Hematopoietic multipotent progenitor cell treated with erythropoietin and hydrocortisone succinate and interleukin-3 and kit ligand, for 8 days (in vitro differentiated cells): ENCODE measurements around the gene CCND2.

Source experiments
- DNase-seq: peaks from one replicate; pipeline ENCODE4 v3.0.0-alpha.2; 2015

CCND2 gene

GRCh38 chr12:4277857-4278256 lies 4.3 kb downstream of the CCND2 start:
- no peak for DNase-seq

- DNase-seq: no peak
Measured at GRCh38 chr12:4278329-4279197, 5.0 kb downstream of the CCND2 start.

- DNase-seq: no peak
Measured at GRCh38 chr12:4279198-4279690, 5.7 kb downstream of the CCND2 start.

GRCh38 chr12:4280351-4281163 lies 7.0 kb downstream of the CCND2 start:
- no peak for DNase-seq

DNA sequence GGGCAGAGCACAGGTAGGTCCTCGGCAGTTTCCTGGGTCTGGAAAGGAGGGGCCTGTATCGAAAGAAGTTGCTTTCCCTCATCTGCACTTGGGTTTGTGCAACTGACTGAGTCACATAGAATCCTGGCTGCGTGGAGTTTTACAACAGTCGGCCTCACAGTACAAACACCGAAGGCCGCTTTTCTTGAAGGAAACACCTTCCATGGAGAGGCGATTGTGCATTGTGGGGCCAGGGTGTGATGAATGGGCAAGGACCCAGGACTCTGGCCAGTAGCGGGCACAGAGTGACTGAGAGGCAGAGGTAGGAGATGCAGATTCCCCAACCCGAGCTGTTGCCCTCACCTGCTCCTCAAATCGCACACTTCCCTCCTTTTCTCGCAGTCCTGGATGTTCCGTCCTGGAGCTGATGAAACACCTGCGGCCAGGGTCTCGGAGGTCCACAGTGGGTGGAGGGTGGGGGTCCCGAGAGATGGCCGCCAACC lies 7.7 kb downstream of the CCND2 start:
- DNase-seq: no peak

GRCh38 chr12:4282103-4282891 lies 8.7 kb downstream of the CCND2 start:
- DNase-seq: no peak

GRCh38 chr12:4282892-4283511 lies 9.4 kb downstream of the CCND2 start:
- no peak for DNase-seq

- DNase-seq: no peak
Measured at GRCh38 chr12:4283512-4284255, 10.1 kb downstream of the CCND2 start.

GRCh38 chr12:4284306-4284705 lies 10.7 kb downstream of the CCND2 start:
- DNase-seq: no peak

DNA sequence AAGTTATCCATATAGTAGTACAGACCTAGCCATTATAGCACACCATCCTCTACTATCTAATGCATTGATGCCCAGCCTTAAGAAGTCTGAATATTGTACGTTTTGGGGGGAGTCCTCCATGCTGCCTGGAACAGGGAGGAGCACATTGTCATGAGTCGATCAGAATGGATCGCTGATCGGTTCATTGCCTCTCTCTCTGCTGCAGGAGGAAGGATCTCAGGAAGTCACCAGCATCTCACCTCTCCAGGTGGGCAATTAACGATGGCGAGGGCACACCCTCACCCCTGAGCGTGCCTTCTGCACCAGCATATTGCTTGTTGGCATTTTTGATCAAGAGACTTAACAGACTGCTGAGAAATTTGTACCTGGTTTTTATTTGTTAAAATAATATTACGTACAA lies 11.5 kb downstream of the CCND2 start:
- DNase-seq: no peak

- peak; percentile 23 for DNase-seq
Measured at GRCh38 chr12:4286228-4286627, 12.7 kb downstream of the CCND2 start.

DNA sequence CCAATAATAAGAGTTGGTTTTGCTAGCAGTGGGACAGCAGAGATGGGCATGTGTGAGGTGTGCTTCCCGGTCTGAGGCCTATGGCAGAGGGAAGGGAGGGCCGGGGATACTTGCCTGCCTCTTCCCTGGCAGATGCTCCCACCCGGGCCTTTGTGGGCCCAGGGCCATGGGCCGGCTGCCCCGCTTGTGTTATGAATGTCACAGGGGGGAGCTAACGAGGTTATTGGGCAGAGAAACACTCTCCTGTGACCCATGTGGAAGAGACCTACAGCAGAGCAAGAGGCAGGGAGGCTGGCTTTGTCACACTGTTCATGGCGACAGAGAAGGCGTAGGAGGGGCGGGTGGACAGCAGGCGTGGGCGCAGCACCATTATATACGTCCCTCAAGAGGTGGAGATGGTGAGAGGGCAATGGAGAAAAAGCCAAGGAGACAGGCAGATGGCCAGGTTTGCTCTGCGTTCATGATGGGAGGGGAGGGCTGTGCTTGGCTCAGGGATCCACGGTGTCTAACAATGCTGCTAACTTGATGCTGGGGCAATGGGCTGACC lies 13.3 kb downstream of the CCND2 start:
- DNase-seq: no peak

DNA sequence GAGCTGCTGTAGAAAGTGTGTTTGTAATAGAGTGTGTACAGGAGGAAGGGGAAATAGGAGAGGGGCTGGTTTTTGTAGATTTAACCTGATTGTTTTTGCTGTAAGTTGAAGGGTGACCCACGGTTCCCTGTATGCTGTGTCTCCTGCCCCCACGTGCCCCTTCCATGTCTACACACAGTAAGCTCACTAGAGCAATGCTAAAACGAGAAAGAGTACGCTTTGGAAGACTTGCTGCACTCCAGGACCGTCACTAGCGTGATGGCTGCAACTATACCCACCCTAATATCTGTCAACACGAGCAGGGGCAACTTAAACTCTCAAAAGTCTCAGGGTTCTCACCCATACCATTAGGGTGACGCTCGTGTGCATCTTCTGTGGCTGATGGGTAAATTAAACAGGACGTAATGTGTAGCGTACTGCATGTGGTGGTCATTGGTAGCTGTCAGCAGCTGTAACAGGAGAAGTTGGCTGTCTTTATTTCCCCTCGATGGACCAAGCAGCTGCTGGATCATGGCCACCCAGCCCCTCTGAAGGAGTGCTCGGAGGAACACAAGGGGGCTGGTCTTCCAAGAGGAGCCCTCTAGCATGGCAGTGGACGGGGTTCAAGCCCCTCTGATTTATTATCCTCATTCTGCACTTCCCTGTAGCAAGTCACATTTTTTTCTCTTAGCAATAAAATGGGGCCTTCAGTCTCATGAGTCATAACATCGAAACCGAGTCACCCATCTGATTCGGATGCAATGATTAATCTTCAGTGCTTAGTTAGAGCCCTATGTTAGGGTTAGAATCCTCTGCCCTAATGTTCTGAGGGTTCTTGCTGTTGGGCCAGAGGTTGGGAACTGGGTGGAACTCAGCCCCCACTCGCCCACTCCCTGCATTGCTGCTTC lies 14.0 kb downstream of the CCND2 start:
- DNase-seq: no peak

- no peak for DNase-seq
Measured at GRCh38 chr12:4288296-4289131, 15.0 kb downstream of the CCND2 start.

DNA sequence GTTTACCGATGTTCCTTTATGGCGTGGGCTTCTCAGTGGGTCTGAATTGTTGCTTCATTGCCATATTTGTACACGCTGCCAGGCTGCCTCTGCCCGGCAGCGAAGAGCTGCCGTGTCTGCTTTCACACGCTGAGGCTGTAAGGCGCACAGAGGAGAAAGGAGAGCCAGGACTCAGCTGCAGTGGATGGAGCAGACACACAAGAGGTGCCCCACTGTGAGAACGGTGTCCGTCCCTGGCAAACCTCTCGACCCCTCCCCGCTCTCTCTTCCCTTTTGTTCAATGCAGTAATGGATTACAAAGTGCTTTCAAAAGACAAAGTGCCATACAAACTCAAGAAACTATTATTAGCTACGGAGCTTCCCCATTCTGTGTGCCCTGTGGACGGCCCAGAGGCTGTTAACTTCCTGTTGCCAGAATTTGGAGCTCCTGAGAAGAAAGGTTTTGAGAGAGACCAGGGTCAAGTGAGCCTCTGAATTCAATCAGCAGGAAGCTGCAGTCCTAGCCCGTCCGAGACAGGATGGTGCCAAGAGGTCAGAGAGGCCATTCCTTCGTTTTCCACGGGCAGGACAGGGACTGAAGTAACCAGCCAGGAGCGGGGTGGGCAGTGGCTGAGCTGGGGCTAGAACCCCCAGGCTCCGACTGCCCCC lies 15.8 kb downstream of the CCND2 start:
- no peak for DNase-seq

- no peak for DNase-seq
Measured at GRCh38 chr12:4289998-4290790, 16.6 kb downstream of the CCND2 start.

- no peak for DNase-seq
Measured at GRCh38 chr12:4292341-4293073, 18.9 kb downstream of the CCND2 start.
